ENCODE results near the gene LAGE3.

LAGE3 gene

GRCh38 chrX:154430916-154431315 lies 48.2 kb downstream of the LAGE3 start:
- Histone ChIP-seq H3K4me3 (ENCODE audit: low read length, poor library complexity, severe bottlenecking) (peak overlapping the region; percentile 29), H3F3A (ENCODE audit: low read depth) (no peaks in the 10 kb centered on the region), H3K27me3 (ENCODE audit: insufficient read depth, low read length, poor library complexity, severe bottlenecking) (no peaks in the 10 kb centered on the region), H3K36me3 (ENCODE audit: insufficient read depth, low read length) (no peaks in the 10 kb centered on the region; the same call in 1 of the 2 replicates), H3K9ac (ENCODE audit: low read depth, low read length, poor library complexity, severe bottlenecking) (peak overlapping the region; percentile 48), H2AFZ (ENCODE audit: low read length) (no peak overlapping the region), H3K4me1 (ENCODE audit: insufficient read depth, low read length, poor library complexity, severe bottlenecking) (peaks cover 18% of the 10 kb centered on the region), H3K4me2 (ENCODE audit: low read depth, low read length, poor library complexity, severe bottlenecking) (peak overlapping the region; percentile 59), H3K9me3 (ENCODE audit: insufficient read depth, low read depth, low read length) (no peaks in the 10 kb centered on the region), H3K9me2 (replicated peaks; ENCODE audit: low read depth, low read length) (no peaks in the 10 kb centered on the region), H3K79me2 (ENCODE audit: insufficient read depth, low read length) (peaks cover 43% of the 10 kb centered on the region), H4K20me1 (ENCODE audit: insufficient read depth, low read length, poor library complexity, severe bottlenecking) (no peaks in the 10 kb centered on the region)
- TF ChIP-seq EZH2phosphoT487 (IDR thresholded peaks at IDR 0.05; ENCODE audit: borderline replicate concordance), result no peak
- no peak for TF ChIP-seq CTCF (conservative IDR thresholded peaks at IDR 0.05; ENCODE audit: low read length)

GRCh38 chrX:154430479-154430878 lies 48.6 kb downstream of the LAGE3 start:
- H3K4me1 ChIP-seq (ENCODE audit: insufficient read depth, low read length, poor library complexity, severe bottlenecking), result peaks cover 18% of the 10 kb centered on the region
- H3K4me2 ChIP-seq (ENCODE audit: low read depth, low read length, poor library complexity, severe bottlenecking), result peak overlapping the region; percentile 59
- peak overlapping the region; percentile 48 for H3K9ac ChIP-seq (ENCODE audit: low read depth, low read length, poor library complexity, severe bottlenecking)
- H2AFZ ChIP-seq (ENCODE audit: low read length), result no peak overlapping the region
- peaks cover 43% of the 10 kb centered on the region for H3K79me2 ChIP-seq (ENCODE audit: insufficient read depth, low read length)
- no peak for TF ChIP-seq EZH2phosphoT487 (IDR thresholded peaks at IDR 0.05; ENCODE audit: borderline replicate concordance)
- H3K9me3 ChIP-seq (ENCODE audit: insufficient read depth, low read depth, low read length), result no peaks in the 10 kb centered on the region
- H3K4me3 ChIP-seq (ENCODE audit: low read length, poor library complexity, severe bottlenecking), result peak overlapping the region; percentile 29
- no peaks in the 10 kb centered on the region for H3K27me3 ChIP-seq (ENCODE audit: insufficient read depth, low read length, poor library complexity, severe bottlenecking)
- H3K9me2 ChIP-seq (replicated peaks; ENCODE audit: low read depth, low read length), result no peaks in the 10 kb centered on the region
- no peaks in the 10 kb centered on the region; the same call in 1 of the 2 replicates for H3K36me3 ChIP-seq (ENCODE audit: insufficient read depth, low read length)
- no peaks in the 10 kb centered on the region for H3F3A ChIP-seq (ENCODE audit: low read depth)
- no peaks in the 10 kb centered on the region for H4K20me1 ChIP-seq (ENCODE audit: insufficient read depth, low read length, poor library complexity, severe bottlenecking)

- peaks cover 18% of the 10 kb centered on the region for H3K4me1 ChIP-seq (ENCODE audit: insufficient read depth, low read length, poor library complexity, severe bottlenecking)
- no peaks in the 10 kb centered on the region; the same call in 1 of the 2 replicates for H3K36me3 ChIP-seq (ENCODE audit: insufficient read depth, low read length)
- peak overlapping the region; percentile 66 for H3K4me2 ChIP-seq (ENCODE audit: low read depth, low read length, poor library complexity, severe bottlenecking)
- H2AFZ ChIP-seq (ENCODE audit: low read length), result no peak overlapping the region
- no peak for TF ChIP-seq EZH2phosphoT487 (IDR thresholded peaks at IDR 0.05; ENCODE audit: borderline replicate concordance)
- TF ChIP-seq CTCF (conservative IDR thresholded peaks at IDR 0.05; ENCODE audit: low read length), result no peak
- no peaks in the 10 kb centered on the region for H3F3A ChIP-seq (ENCODE audit: low read depth)
- H3K4me3 ChIP-seq (ENCODE audit: low read length, poor library complexity, severe bottlenecking), result peak overlapping the region; percentile 91
- H3K9me3 ChIP-seq (ENCODE audit: insufficient read depth, low read depth, low read length), result no peaks in the 10 kb centered on the region
- H3K9me2 ChIP-seq (replicated peaks; ENCODE audit: low read depth, low read length), result no peaks in the 10 kb centered on the region
- peaks cover 43% of the 10 kb centered on the region for H3K79me2 ChIP-seq (ENCODE audit: insufficient read depth, low read length)
- H3K9ac ChIP-seq (ENCODE audit: low read depth, low read length, poor library complexity, severe bottlenecking), result peak overlapping the region; percentile 81
- H4K20me1 ChIP-seq (ENCODE audit: insufficient read depth, low read length, poor library complexity, severe bottlenecking), result no peaks in the 10 kb centered on the region
- H3K27me3 ChIP-seq (ENCODE audit: insufficient read depth, low read length, poor library complexity, severe bottlenecking), result no peaks in the 10 kb centered on the region
Measured at GRCh38 chrX:154429711-154430110, 49.4 kb downstream of the LAGE3 start.

Data from Loucy (cell line).